HG03064 (cell line): ENCODE results near the gene EGFR.

ENCODE experiments used
- ATAC-seq: cut with Tn5 transposase; IDR thresholded peaks from one replicate; pipeline ENCODE4 v1.9.1; 2021; ENCODE audit warnings: low read depth; ENCODE audit not compliant: unreplicated experiment

The EGFR gene

GRCh38 chr7:55120501-55121198, 101.8 kb downstream of the EGFR start:
- ATAC-seq = no peak

GRCh38 chr7:55121249-55121648, 102.4 kb downstream of the EGFR start:
- ATAC-seq = no peak

DNA sequence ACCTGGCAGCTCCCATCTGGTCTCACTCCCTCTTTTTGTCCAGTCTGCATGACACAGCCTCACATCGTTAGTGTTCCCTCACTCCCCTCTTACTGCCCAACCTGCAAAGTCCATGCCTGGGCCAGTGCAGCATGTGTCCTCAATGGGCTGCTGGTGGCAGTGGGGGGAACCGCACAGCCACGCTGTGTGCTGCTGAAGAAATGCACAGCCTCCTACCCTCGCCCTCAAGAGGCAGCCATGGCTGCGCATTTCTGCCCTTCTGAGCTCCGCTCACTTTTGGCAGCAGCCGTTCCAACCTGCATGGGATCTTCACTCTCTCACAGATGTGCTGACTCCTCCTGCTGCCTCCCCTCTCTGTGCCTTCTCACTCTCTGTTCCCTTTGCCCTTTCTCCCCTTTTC, 103.4 kb downstream of the EGFR start:
- no peak for ATAC-seq

- no peak for ATAC-seq
Measured at GRCh38 chr7:55124989-55125875, 106.4 kb downstream of the EGFR start.

DNA sequence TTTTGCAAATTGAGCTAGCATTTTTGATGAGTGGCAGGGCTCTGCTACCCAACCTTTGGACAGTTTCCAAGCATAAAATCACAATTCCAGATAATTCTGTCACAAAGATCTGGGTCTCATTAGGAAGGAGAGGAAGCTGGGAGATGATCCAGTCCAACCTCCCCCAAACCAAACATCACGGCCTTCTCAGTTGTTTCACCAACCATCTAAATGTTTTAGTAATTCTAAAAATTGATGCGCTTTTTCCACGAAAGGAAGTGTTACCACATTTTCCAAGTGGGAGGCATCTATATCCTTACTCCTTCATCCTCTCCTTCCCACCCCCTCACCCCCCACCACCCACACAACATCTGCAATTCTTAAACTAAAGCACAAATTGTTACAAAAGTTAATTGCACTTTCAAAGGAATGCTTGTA, 108.3 kb downstream of the EGFR start:
- no peak for ATAC-seq

GRCh38 chr7:55127622-55128081, 108.8 kb downstream of the EGFR start:
- no peak for ATAC-seq

- ATAC-seq = no peak
Measured at GRCh38 chr7:55128693-55129394, 110.0 kb downstream of the EGFR start.

DNA sequence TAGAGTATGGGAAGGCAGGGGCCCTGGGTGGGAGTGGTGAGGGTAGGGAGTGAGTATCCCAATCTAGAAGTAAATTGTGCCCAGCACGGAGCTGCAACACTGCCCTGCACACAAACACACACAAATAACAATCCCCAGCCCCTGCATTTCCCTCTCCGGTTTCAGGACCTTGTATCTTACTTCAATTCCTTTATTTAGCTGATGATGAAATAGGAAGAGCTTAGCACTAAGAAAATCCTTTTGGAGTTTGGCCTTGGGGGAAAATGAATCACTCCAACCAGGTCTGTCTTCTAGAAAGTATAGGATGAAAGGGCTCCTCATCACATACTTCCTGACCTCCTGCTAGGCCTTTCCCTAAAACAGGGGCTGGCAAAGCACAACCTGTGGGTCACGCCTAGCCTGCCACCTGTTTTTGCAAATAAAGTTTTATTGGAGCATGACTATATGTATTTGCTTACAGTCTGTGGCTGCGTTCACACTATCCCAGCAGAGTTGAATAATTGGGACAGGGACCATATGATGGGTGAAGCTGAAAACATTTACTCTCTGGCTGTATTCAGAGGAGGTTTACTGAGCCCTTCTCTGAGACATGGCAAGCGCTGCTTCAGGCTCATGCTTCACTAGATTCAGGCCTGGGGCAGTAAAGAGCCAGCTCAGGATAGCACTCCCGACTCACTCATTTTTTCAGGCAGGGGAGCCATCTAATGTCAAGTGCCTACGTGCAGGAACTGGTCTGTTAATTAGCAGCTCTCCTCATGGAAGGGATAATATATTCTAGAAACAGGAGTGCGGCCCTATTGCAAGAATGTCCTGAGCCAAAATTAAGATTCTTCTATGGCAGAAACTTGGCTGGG, 111.0 kb downstream of the EGFR start:
- ATAC-seq = no peak

DNA sequence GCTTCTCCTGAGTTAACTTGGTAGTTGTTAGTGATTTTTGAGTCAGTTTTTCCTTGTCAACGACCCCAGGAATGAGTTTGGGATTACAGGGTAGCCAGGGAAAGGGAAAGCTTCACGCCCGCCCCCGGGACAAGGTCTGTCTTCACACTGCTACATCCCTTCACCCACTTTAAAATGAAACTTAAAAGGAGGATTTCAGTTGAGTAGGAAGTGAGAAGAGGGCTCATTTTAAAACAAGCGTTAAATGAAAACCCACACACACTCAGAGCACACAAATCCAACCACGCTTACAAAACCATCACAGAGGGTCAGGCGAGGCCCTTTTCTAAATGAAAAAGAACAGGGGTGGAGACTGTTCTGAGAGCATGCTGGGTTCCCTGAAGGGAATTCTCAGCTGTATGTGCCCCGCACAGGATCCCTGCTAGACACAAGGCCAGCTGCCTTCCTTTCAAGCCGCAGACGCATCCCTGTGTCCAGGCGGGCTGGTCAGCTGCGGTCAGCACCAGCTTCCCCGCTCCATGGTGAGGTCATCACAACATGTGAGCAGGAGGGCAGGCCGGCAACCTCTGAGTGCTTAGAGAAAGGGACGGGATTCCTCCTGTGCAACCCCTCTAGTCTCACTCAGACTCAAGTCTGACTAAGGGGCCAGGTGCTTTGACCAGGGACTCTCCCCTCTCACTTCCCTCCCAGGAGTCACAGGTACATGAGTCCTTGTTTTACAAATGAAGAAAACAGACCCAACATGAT, 111.8 kb downstream of the EGFR start:
- ATAC-seq = no peak

GRCh38 chr7:55131142-55131929, 112.5 kb downstream of the EGFR start:
- ATAC-seq = no peak

DNA sequence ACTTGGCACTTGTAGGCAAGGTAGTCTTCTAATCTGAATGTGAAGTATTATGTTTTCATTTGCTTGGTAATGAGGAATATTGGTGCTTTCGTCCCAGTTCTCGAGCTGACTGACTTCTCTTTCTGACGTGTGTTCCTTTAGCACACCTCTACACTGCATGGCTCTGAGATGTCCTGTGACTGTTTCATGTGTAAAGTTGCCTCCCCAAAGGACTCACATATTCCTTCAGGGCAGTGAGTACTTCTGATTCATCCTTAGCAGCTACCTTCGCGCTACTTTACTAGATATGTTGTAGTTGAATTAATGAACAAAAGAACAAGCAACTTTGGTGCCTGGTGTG, 113.7 kb downstream of the EGFR start:
- ATAC-seq = no peak

DNA sequence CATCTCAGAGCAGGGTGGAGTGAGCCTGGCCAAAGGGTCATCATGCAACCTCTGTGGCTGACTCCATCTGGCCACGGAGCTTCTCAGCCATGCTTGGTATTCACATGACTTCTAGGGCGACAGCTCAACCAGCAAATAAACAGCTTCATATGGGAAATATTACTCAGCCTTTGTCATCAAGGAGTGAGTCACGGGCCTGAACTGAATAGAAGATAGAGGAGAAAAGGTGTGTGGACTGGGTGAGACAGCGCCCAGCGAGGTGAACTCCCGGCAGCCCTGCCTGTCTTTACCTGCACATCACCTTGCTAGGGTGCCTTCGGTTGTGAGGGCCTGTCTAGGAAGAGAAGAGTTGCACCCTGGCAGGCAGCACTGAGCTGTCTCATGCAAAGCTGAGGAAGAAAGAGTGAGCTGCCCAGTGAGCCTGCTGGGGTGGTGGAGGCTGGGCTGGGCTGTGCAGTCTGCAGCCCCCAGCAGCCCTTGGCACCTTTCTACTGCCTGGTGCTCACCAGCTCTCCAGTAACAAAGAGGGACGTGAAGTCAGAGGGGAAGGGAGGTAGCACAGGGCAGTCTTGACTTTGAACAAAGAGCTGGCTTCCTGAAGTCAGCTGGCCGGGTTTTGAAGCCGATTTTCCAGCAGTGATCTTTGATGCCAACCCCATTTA, 114.2 kb downstream of the EGFR start:
- ATAC-seq = no peak

DNA sequence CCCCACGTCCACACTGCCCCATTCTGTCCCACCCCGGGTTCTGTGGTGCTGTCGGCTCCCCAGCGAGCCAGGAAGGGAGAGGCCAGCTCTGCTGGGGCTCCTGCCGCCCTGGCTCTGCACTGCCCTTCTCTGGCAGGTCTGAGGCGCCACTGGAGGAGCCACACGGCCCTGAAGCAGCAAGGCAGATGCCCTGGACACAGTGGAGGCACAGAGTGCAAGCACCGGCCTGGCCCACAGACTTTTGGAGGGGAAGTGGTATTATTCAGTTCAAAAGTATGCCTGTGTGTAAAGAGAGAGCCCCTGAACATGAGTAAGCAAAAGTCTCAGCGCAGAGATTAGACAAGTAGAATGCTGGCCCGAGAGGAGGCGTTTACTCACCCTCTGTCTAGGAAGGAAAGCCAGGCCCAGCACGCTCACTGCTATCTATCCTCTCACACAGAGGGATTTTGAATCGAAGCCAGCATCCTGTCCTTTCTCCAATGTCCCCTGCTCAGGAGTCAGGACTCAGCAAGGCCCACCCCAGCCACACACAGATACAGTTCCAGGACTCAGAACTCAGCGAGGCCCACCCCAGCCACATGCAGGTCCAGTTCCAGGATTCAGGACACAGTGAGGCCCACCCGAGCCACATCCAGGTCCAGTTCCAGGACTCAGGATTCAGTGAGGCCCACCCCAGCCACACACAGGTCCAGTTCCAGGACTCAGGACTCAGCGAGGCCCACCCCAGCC, 115.0 kb downstream of the EGFR start:
- no peak for ATAC-seq

GRCh38 chr7:55134359-55134725, 115.5 kb downstream of the EGFR start:
- ATAC-seq = no peak

GRCh38 chr7:55134786-55135185, 116.0 kb downstream of the EGFR start:
- ATAC-seq = no peak

GRCh38 chr7:55135462-55135861, 116.6 kb downstream of the EGFR start:
- no peak for ATAC-seq

- no peak for ATAC-seq
Measured at GRCh38 chr7:55138663-55139062, 119.8 kb downstream of the EGFR start.
